SK-N-SH (cell line): Measurements from ENCODE around the gene ZNF639.

Source experiments
- GABPA ChIP-seq: IDR thresholded peaks from 2 replicates; pipeline ENCODE4 v1.4.0; 2012; ENCODE audit warnings: low read depth, mild to moderate bottlenecking
- TAF1 ChIP-seq: IDR thresholded peaks from 2 replicates; pipeline ENCODE4 v1.6.1; 2012; ENCODE audit warnings: low read depth, mild to moderate bottlenecking, low read length, moderate library complexity, borderline replicate concordance
- TF ChIP-seq, protein P1 (sequence below): fragments of 200-600 bp; sonication (generic); IDR thresholded peaks from 2 replicates; pipeline ENCODE4 v1.6.1; 2017; ENCODE audit warnings: antibody characterized with exemption, mild to moderate bottlenecking, moderate library complexity
- TF ChIP-seq, protein P2 (sequence below): fragments of 150-350 bp; IDR thresholded peaks from 2 replicates; pipeline ENCODE4 v1.6.1; 2017; ENCODE audit warnings: antibody characterized with exemption, low read length, low read depth, borderline replicate concordance

DNA sequence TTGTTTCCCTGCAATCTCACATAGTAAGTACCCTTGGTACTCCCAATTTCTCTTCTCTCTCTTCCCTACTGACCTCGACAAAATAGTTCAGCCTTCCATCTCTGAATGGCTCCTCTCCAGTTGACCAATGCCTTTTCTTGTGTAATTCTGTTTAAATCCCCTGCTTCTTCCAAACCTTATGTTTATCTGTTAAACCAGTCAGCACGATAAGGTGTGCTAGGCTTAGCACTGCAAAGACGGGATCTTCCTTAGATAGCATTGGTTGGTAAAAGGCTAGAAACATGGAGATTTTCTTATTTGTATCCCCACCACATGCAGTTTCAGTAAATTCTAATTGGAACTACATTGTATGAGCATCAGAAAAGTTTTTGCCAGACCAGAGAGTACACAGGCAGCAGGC is 46.1 kb upstream of the ZNF639 start:
- no peak for TF ChIP-seq TAF1
- TF ChIP-seq, protein P1, sequence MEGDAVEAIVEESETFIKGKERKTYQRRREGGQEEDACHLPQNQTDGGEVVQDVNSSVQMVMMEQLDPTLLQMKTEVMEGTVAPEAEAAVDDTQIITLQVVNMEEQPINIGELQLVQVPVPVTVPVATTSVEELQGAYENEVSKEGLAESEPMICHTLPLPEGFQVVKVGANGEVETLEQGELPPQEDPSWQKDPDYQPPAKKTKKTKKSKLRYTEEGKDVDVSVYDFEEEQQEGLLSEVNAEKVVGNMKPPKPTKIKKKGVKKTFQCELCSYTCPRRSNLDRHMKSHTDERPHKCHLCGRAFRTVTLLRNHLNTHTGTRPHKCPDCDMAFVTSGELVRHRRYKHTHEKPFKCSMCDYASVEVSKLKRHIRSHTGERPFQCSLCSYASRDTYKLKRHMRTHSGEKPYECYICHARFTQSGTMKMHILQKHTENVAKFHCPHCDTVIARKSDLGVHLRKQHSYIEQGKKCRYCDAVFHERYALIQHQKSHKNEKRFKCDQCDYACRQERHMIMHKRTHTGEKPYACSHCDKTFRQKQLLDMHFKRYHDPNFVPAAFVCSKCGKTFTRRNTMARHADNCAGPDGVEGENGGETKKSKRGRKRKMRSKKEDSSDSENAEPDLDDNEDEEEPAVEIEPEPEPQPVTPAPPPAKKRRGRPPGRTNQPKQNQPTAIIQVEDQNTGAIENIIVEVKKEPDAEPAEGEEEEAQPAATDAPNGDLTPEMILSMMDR, result no peak
- TF ChIP-seq GABPA, result no peak
- TF ChIP-seq, protein P2, sequence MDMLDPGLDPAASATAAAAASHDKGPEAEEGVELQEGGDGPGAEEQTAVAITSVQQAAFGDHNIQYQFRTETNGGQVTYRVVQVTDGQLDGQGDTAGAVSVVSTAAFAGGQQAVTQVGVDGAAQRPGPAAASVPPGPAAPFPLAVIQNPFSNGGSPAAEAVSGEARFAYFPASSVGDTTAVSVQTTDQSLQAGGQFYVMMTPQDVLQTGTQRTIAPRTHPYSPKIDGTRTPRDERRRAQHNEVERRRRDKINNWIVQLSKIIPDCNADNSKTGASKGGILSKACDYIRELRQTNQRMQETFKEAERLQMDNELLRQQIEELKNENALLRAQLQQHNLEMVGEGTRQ, result no peak
